HG02642 (cell line): ENCODE results near the gene ZMIZ1.

Experiments
- ATAC-seq: cut with Tn5 transposase; IDR thresholded peaks from one replicate; pipeline ENCODE4 v1.9.1; 2021; ENCODE audit warnings: mild to moderate bottlenecking; ENCODE audit not compliant: unreplicated experiment, poor library complexity

ZMIZ1 gene

DNA sequence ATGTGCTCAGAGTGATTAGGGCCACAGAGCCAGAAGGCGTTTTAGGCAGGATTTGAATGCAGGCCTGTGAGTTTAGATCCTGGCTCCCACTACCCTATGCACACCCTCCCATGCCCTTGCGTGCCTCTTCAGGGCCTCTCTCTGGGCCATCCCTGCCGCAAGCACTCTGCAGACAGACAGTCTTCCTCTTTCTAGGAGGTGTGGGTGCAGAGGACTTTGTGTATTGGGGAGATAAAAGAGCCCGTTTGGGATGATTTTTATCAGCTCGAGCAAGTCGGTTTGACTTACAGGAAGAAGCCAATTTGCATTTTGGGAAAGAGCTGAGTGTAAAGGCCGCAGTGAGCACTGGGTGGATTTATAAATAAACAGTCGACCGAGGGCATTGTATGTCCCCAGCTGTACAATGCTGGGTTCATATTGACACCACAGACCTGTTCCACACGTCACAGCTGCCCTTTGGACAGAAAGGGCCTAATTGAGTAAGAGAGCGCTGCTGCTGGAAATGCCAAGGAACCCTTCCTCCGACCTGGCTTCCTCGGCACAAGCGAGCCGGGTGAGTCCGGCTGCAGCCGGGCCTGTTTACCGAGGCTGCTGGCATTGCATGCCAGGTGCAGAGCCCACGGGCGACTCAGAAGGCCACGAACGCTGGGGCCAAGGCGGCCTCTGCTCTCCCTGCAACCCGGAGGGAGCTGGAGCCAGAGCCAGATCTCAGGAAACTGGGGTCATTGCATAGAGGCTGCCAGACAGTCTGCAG, 25.1 kb downstream of the ZMIZ1 start:
- ATAC-seq: peak; percentile 38

DNA sequence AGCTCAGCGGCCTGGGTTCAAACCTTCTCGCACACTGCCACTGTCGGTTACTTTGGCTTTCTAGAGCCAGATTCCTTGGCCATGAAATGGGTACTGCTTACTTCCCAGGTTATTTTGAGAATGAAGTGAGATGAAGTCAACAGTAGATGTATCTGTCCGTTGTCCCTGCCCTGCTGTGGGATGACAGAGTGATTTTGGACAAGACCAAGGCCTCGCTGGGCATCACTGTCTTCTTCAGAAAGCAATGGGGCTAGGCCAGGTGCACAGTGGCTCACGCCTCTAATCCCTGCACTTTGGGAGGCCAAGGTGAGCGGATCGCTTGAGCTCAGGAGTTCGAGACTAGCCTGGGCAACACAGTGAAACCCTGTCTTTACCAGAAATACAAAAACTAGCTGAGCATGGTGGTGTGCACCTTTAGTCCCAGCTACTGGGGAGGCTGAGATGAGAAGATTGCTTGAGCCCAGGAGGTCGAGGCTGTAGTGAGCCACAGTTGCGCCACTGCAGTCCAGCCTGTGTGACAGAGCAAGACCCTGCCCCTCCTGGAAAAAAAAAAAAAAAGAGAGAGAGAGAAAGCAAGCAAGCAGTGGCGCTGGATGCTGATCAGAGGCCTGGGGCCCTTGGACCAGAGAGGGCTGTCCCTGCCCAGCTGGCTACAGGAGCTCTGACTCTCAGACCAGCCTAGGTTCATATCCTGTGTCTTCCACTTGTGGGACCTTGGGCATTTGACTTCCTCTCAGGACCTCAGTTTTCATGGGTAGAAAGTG, 25.8 kb downstream of the ZMIZ1 start:
- no peak for ATAC-seq

DNA sequence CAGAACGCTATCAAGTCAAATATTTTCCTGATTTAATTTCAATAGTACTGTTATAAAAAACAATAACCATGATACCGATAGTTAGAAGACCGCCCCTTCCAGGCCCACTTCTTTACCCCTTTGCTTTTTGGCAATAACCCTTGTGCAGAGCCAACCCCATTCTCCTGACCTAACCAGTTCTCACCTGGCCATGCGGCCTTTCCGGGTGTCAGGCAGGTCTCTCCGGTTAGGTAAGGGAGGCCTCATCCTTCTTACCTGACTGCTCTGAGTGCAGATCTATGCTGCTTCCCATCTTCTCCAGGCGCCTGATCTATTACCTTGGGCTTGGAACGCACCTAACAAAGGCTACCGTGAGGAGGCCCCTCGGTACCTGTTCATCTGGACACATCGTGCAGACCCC, 26.6 kb downstream of the ZMIZ1 start:
- ATAC-seq: no peak

DNA sequence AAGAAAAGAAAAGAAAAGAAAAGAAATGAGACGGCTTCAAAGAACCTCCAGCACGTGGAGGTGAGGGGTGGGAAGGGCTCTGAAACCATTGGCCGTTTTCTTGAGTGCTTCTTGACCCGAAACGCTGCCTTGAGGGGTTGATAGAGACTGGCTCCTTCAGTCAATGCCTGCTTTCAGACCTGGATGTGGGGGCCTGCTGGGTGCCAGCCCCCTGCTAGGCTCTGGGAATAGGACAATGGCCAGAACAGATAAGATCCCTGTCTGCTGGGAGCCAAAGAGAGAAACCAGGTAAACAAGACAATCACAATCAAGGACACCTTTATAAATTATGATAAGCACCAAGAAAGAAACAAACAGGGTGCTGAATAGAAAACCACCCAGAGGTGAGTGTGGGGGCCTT, 27.7 kb downstream of the ZMIZ1 start:
- no peak for ATAC-seq

DNA sequence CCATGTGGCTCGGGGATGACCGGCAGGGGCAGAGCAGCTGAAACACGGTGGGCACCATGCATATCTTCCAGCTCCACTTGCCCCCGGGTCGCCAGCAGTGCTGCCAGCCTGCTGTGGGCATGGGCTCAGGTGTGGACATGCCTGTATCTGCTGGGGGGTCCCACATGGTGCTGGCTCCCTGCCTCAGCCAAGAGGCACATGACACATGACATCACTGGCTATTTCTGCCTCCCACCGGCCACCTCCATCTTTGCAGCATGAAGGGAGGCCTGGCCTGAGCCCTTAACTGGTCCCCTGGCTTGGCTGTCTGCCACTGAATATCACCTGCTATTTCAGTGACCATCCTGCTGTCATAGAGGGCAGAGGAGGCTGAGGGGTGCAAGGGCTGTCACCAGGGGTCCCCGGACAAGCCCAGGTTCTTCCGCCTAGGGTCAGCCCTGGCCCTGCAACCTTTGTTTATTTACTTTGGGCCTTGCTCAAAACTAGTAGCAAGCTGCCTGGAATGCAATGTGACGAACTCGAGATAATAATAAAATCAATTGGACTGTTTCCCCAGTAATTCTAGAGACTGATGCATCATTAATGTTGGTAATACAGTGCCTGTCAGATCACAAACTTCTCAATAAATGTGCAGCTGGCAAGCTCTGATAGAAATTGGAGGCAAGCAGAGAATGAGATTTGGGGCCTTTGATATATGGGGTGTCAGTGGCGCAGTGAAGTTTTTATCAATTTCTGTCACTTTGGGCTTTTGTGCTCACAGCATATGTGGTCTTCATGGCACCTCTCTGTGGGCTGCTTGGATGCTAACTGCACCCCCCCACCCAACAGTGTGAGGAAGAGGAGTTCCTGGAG, 28.5 kb downstream of the ZMIZ1 start:
- ATAC-seq: no peak

DNA sequence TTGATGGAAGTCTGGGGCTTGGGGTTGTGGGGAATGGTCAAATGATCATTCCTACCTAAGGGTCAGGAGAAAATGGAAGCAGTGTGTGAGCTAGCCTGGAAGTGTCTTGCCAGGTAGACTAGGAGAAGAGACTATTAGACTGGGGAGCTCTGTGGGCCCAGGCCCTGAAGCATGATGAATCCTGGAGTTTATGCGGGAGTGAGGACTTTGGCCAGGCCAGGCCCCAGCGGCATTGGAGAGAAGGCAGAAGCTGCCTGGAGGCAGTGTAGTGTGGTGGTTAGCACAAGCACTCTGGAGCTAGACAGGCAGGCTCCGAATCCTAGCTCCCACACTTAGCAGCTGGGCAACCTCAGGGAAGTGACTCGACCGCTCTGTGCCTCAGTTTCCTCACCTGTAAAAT, 29.3 kb downstream of the ZMIZ1 start:
- no peak for ATAC-seq

DNA sequence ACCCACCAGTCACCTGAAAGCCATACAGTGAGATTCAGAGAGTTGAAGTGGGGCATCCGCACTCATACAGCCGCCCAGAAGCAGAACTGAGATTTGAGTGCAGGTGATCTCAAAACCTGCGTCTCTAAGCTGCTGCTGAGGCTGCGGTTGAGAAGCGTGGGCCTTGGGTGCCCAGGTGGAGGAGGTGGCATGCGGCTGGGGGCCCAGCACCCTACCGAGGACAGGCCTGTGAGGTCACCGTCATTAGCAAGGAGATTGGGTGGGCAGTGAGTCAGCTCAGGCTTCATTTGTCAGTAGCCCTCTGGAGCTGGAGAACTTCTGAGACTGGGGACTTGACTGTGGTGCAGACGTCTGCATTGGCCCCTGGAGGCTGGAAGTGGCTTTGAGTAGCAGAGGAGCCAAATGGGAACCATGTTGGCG, 29.8 kb downstream of the ZMIZ1 start:
- ATAC-seq: peak; percentile 77

DNA sequence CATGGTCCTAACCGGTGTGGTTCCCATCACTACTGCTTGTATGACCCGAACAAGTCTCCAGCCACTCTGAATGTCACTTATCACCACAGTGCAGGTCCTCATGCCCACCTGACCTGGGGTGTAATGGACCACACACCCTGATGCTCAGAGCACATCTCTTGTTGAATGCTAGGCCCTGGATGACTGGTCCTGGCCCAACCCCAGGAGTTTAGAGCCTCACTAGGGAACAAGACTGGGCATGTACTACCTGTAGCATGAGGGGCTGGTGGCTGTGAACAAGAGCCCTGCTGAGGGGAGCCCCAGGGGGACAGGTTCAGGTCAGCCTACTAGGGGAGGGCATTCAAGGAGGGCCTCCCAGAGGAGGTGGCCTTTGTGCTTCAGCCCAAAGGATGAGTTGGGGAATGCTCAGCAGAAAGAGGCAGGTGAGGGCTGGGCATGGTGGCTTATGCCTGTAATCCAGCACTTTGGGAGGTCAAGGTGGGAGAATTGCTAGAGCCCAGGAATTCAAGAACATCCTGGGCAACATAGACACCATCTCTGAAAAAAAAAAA, 31.2 kb downstream of the ZMIZ1 start:
- no peak for ATAC-seq

DNA sequence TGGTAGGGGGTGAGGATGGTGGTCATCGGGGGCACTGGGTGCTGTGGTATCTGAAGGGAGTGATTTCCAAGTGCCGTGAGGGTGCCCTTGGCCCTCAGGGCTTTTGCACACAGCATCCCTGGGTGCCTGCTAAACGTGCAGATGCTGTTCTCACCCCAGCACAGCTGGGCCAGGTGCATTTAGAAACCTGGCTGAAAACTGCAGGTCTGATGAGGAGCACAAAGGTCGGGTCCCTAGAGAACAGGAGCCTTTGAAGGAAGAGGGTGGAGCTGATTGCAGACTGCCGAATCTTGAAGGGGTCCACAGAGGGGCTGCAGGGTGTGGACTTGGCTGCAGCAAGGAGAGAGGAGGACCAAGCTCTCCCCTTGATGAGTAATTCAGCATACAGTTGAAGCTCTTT, 32.0 kb downstream of the ZMIZ1 start:
- ATAC-seq: no peak

DNA sequence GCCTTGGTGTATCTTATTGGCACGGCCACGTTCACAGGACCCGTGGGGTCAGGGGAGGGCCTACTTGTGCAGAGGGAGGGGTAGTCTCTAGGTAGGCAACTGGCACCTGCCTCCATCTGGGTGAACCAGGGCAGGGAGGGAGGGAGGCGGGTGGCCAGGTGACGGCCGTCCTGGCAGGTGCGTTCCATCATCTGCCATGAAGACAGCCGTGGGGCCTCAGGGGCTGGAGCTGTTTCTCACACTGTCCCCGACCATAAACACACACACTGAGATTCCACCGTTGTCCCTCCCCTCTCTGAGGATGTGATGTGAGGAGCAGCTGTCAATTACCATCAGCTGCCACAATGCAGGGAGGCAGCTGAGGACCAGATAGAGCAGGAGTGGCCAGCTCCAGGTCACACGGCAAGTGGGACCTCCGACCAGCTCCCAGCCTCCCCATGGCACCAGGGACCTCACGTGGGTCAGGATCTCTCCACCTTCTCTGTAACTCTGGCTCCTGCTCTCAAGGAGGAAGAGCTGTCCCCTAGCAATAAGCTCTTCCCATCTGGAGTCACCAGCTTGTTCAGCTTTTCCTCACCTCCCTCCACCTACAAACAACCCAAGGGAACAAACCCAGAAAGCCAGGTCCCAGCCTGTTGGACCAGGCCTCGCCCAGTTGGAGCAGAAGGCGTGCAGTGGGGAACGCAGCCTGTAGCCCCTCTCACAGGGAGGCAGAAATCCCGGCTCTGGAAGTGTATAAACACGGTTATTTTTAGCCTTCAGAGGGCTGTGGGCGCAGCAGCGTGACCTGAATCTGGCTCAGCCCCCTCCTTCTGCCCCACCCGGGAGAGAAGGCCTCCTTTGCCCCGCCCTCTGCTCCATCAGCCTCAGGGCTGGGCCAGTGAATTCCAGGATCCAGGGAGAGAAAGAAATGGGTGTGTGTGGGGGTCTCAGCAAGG, 33.1 kb downstream of the ZMIZ1 start:
- ATAC-seq: no peak

DNA sequence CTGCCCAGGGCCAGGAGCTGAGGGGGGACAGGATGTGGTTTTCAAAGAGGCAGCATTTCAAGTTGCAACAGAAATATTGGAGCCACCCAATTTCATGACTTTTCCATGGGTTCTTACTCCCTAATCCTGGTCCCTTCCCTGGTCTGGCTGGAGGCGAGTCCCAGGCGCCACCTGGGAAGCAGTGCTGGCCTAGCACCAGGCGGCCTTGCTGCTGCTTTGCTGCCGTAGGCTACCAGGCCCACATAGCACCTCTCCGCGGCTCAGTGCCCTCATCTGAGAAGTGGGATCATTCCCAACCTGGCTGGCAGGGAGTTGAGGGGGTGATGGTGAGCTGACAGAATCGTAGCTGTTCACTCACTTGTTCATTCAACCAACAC, 33.7 kb downstream of the ZMIZ1 start:
- no peak for ATAC-seq

DNA sequence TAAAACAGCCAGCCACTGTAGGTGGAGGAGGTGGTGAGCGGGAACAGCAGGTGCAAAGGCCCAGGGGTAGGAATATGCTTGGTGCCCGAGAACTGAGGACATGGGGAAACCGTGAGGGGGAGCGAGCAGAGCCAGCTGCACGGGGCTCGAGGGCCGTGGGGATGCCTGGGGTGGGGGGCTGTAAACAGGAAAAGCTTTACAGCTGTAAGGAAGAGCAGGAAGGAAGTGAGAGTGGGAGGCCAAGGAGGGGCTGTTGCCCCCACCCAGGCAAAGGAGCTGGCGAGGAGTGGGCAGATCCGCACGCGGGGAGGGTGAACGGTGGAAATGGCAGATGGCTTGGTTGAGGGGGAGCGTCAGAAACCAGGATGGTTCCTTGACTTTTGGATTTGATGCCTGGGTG, 34.4 kb downstream of the ZMIZ1 start:
- no peak for ATAC-seq

DNA sequence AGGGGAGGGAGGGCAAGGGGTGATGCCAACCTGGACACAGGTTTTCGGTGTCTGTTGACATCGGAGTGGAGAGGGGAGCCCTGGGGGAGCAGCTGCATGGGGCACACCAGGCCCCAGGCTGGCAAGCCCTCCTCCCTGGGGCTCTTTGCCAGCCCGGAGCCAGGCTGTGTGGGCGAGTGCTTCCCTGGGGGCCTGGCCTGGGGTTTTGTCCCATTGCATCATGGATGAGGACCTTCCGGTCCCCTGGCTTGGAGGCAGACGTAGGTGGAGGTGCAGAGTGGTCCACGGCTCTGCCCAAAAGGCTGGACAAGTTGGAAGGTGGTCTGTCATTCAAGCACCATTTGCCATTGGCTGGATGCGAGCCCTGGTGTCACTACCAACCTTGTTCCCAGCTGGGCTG, 34.8 kb downstream of the ZMIZ1 start:
- ATAC-seq: no peak

DNA sequence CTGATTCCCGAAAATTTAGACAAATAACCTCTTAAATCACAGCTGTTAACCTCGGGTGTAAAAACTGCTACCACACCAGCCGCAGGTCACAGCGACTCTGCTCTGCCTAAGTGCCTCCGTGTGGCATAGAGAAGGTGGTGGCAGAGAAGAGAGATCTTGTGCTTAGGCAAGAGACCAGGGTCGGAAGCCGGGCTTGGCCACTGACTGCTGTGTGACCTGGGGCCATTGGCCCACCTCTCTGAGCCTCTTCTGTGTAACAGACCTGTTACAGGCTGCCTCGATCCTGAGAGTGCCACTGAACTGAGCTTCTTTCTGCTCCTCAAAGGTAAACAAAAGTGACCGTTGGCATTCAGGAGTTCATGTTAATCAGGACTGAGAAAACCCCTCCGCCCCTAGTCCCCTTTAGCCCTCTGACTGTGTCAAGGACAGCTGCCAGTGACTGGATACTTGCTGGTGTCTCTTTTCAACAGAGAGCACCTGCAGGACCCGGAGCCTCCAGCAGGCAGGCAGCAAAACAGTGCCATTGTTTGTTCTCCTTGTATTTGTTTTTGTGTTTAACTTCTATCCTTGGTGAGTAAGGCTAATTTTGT, 36.5 kb downstream of the ZMIZ1 start:
- ATAC-seq: no peak

DNA sequence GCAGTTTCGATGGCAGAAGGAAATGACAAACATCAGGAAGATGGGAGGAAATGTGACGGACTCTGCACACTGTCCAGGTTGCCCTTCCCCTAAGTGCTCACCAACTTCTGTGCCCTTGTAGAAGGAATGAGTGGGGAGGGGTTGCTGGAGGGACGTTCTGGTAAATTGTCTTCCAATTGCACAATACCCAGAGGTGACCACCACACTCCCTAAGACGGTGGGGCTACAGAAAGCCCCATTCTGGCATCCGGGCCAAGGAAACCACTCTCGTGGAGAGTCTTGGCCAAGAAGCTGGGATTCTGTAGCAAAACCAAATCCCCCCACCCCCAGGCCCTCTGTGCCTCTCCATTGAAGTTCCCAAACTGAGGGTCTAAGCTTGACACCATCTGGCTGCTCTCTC, 37.1 kb downstream of the ZMIZ1 start:
- no peak for ATAC-seq

DNA sequence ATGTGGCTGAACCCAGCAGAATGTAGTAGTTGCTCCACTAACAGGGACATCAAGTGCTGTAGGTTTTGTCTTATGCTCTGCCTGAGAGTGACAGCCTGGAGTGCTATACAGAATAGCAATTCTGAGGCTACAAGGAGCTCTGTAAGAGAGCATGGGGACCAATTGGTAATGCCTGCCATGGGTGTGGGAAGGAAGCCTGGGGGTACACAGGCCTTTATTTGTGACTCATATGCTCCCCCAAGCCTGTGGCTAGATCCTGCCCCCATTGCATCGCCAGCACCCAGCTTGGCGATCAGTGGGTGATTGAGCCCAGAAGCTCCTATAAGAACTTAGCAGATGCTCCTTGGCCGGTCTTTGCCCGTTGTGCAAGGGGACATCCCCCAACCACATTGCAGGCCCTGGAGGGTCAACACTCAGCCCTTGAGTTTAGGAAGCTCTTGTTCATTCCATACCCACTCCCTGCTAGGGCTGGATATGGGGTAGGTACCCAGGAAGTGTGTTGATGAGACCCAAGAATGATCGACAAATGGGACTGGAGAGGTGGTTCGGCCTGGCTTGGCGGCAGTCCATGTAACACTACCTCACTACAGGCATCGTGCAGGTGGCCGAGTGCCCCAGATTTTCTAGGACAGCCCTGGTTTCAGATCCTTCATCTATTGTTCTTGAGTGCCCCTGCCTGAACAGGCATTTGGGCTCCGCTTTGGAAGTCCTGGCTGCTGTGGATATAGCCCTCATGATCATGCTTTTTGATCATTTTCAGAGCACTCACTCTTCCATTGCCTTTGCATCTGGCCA, 37.7 kb downstream of the ZMIZ1 start:
- ATAC-seq: no peak

DNA sequence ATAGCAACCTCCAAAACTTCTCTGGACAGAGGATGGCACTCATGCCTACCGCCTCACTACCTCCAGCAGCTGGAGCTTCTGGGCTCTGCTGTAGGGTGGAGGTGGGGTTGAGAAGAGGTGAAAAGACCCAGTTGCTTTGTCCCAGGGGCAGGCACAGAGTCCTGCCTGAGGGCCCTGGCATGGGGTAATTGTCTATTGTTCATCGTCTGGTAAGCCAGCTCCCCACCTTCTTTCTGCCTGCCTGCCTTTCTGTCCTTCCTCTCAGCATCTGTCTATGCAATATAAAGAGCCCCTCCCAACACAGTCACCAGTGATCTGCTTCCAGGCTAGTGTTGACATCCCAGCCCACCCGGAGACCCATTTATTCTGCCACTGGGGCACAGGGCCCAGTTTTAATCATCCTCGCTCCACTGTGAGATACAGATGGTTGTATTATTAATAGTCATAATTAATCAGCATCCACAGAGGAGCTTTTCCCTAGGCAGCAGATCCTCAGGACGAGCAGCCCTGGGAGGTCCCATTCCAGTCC, 39.0 kb downstream of the ZMIZ1 start:
- no peak for ATAC-seq

DNA sequence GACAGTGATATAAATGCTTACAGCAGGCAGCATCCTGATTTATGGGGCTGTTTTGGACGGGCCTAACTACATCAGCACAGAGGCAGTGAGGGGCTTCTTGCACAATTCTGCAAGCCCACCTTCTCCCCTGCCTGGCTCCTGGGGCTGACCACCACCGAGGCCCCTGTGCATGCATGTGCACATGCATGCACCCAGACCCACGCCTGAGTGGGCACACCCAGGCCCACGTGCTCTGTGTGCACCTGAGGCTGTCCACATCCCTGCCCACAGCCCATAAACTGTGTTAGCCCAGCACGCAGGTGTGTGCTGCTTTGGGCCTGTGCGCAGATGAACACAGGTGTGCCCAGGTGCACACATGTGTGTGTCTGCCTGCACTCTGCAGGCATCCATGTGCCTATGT, 40.0 kb downstream of the ZMIZ1 start:
- no peak for ATAC-seq
